ENCODE data around the gene FTO.

DNA sequence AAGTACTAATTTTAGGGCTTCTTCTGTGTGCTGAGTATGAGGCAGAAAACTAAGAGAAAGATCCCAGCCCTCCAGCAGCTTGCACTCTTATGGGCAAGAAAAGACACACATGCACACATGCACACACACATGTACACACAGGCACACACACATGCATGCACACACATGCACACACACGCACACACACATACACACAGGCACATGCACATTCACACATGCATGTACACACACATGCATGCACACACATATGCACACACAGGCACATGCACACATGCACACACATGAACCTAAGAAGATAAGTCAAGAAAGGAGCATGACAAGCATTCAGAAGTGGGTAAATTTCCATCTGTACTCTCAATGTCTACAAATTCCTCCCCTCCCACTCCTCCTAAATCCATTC, 452.4 kb downstream of the FTO start:
- TF ChIP-seq, protein P1, sequence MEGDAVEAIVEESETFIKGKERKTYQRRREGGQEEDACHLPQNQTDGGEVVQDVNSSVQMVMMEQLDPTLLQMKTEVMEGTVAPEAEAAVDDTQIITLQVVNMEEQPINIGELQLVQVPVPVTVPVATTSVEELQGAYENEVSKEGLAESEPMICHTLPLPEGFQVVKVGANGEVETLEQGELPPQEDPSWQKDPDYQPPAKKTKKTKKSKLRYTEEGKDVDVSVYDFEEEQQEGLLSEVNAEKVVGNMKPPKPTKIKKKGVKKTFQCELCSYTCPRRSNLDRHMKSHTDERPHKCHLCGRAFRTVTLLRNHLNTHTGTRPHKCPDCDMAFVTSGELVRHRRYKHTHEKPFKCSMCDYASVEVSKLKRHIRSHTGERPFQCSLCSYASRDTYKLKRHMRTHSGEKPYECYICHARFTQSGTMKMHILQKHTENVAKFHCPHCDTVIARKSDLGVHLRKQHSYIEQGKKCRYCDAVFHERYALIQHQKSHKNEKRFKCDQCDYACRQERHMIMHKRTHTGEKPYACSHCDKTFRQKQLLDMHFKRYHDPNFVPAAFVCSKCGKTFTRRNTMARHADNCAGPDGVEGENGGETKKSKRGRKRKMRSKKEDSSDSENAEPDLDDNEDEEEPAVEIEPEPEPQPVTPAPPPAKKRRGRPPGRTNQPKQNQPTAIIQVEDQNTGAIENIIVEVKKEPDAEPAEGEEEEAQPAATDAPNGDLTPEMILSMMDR (IDR thresholded peaks at IDR 0.05; ENCODE audit: insufficient read depth, low read length, poor library complexity, severe bottlenecking): no peak
- TF ChIP-seq EZH2phosphoT487 (conservative IDR thresholded peaks at IDR 0.05; ENCODE audit: low read length): no peak
